Motor neuron (in vitro differentiated cells): ENCODE data around the gene SACM1L. TPM values are rescaled to one million over a fixed set of nuclear protein-coding genes. Genes with fewer than 3 reads are reported as not detected.

Source experiments
- ATAC-seq, 8 experiments: fragments of 200-7000 bp; cut with Tn5 transposase; replicated peaks in 6 of 8; 2 replicates each; pipeline ENCODE4 v1.8.0; 2021; ENCODE audit warnings: mild to moderate bottlenecking in 8 of 8, moderate library complexity in 8 of 8
- H3K27ac ChIP-seq, 2 donors: fragments of 250-450 bp; sonication (Bioruptor Pico); 2 replicates each; pipeline ENCODE4 v1.9.0; 2021; ENCODE audit warnings: antibody characterized with exemption in 2 of 2, mild to moderate bottlenecking in 2 of 2, moderate library complexity in 1 of 2
- H3K4me1 ChIP-seq, 2 donors: fragments of 250-450 bp; sonication (Bioruptor Pico); replicated peaks in 1 of 2; 2 replicates each; pipeline ENCODE4 v1.6.1; 2021; ENCODE audit warnings: antibody characterized with exemption in 2 of 2, mild to moderate bottlenecking in 2 of 2, moderate library complexity in 1 of 2
- H3K4me3 ChIP-seq, 5 donors: fragments of 250-450 bp; sonication (Bioruptor Pico); 2 replicates each; pipeline ENCODE4 v1.9.0; 2021; ENCODE audit warnings: antibody characterized with exemption in 5 of 5, mild to moderate bottlenecking in 5 of 5, moderate library complexity in 4 of 5
- WGBS, 10 experiments: fragments of 450-650 bp; shearing (Covaris generic); methylation state at CpG; one replicate each; pipeline ENCODE4 v1.0.0; 2022; 5-methylcytosine and 5-hydroxymethylcytosine counted together
- in situ Hi-C, 9 experiments: fragments of 400-800 bp; cut with MboI; loops; one replicate each; pipeline ENCODE4 v1.15.0; 2021; ENCODE audit warnings: low sequenced_read_pairs in 9 of 9, low pct_unique_long_range_greater_than_20kb in 2 of 9; ENCODE audit not compliant: unreplicated experiment in 9 of 9
- total RNA-seq, 8 experiments: library from RNA; unstranded; fragments of 300-600 nt; gene quantifications; 2 replicates each; pipeline versions ENCODE4 v1.2.3 to v1.2.4, GENCODE V29; 2022

SACM1L gene
- total RNA-seq, 8 experiments from 2014 or later, result 22.4 to 78.7 (median 33.1) TPM

DNA sequence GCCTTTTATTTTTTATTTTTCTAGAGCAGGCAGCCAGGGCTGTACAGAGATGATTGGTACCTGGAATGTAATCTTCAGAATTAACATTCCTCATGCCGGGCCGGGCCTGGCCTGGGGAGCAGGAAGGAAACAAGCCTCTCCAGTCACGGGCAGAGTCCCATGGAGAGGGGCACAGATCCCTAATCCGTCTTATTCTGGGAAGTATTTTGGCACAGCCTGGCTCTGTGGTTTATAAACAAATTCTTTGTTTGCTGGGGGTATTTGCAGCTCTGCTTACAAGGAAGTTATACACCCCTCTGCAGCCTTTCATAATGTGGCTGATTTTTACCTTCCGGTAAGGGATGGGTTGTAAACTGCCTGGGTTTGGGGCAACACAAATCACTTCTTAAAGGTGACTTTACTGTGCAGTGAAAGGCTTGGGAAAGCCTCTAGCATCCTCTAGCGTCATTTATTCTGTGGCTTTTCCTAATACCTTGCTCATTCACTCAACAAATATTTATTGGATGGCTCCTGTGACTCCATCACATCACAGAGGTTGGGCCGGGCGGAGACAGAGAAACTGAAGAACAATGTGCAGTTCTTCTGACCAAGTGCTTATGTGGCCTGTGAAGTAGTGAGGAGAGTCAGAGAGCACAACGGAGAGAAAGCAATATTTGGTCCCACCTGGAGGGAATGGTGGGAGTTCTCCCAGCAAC lies 104.4 kb downstream of the SACM1L start:
- no peak overlapping the region for H3K27ac ChIP-seq
- no peak for ATAC-seq
- 18 to 80% (median 63%) methylated on average over 1 to 8 of the region's 9 CpGs for WGBS, 10 experiments
- no peak overlapping the region for H3K4me3 ChIP-seq
- in situ Hi-C loops, result no loop called here
- no peaks in the 10 kb centered on the region for H3K4me1 ChIP-seq

DNA sequence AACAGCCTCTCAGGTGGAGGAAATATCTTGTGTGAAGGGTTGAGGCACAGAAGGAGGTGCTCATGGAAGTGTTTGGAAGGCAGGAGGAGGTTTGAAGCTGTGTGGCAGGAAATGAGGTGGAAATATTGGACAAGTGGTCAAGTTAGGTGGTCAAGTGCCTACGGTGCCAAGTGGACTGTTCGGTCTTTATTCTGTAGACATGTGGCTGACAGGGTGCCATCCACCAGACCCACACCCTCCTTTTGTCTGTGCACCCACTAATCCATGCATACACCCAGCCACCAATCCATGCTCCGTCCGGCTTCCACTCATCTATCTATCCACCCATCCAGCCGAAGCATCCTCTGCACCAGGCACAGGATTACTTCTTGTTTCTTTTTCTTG lies 105.0 kb downstream of the SACM1L start:
- WGBS, 10 experiments, result 80 to 100% (median 100%) methylated on average over 1 to 5 of the region's 5 CpGs; no CpG with 5 or more reads in 5 of the 10 experiments
- Histone ChIP-seq H3K4me3 (no peak overlapping the region), H3K27ac (no peak overlapping the region), H3K4me1 (no peaks in the 10 kb centered on the region)
- in situ Hi-C loops, result no loop called here
- no peak for ATAC-seq

DNA sequence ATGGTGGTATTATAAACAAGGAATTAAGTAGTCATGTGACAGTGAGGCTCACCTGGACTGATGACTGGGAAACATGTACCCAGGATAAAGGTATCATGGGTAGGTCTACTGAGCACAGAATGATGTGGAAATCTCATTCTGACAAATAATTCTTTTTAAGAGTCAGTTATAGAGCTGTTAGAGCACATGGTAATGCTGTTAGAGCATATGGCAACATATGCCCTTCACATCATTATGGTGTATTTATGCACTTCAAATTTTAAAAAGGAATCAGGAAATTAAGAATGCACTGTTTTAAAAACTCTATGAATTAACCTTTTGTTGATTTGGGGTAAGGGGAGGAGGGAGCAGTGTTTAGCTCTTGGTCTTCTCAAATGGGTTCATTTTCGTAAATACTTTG lies 105.5 kb downstream of the SACM1L start:
- no peak overlapping the region for H3K27ac ChIP-seq
- no peak overlapping the region for H3K4me3 ChIP-seq
- 57 to 100% (median 89%) methylated on average over 1 of the region's 1 CpG; no CpG with 5 or more reads in 3 of the 10 experiments for WGBS, 10 experiments
- no peak for ATAC-seq
- H3K4me1 ChIP-seq, result no peaks in the 10 kb centered on the region
- in situ Hi-C loops, result no loop called here

Other genes with a start within 250 kb of the SACM1L start
- gene LIMD1, start 94.6 kb upstream of the SACM1L start, total RNA-seq, result 10 to 100 TPM in 3 of 8 experiments, 1 to 10 TPM in 5; 3.3 to 18.0 (median 7.8) TPM
- gene SLC6A20, start 107.1 kb downstream of the SACM1L start, total RNA-seq, result 1 to 10 TPM in 3 of 8 experiments, under 1 TPM in 5; 0.05 to 7.2 (median 0.34) TPM
- gene LZTFL1, start 152.7 kb downstream of the SACM1L start, total RNA-seq, result 10 to 100 TPM in 4 of 8 experiments, 1 to 10 TPM in 4; 2.9 to 32.4 (median 12.6) TPM
- 1 to 10 TPM in 1 of 8 experiments, under 1 TPM in 6, not detected in 1; 0.14 to 1.4 (median 0.57) TPM for gene CCR9, start 197.1 kb downstream of the SACM1L start, total RNA-seq